Measurements from ENCODE around the gene EEF1G.

Gene EEF1G

GRCh38 chr11:62540804-62541701 lies 32.6 kb downstream of the EEF1G start:
- no peak for DNase-seq (ENCODE audit: low read depth, low spot score)

GRCh38 chr11:62539238-62539925 lies 34.3 kb downstream of the EEF1G start:
- peak; percentile 76 for DNase-seq (ENCODE audit: low read depth, low spot score)

DNA sequence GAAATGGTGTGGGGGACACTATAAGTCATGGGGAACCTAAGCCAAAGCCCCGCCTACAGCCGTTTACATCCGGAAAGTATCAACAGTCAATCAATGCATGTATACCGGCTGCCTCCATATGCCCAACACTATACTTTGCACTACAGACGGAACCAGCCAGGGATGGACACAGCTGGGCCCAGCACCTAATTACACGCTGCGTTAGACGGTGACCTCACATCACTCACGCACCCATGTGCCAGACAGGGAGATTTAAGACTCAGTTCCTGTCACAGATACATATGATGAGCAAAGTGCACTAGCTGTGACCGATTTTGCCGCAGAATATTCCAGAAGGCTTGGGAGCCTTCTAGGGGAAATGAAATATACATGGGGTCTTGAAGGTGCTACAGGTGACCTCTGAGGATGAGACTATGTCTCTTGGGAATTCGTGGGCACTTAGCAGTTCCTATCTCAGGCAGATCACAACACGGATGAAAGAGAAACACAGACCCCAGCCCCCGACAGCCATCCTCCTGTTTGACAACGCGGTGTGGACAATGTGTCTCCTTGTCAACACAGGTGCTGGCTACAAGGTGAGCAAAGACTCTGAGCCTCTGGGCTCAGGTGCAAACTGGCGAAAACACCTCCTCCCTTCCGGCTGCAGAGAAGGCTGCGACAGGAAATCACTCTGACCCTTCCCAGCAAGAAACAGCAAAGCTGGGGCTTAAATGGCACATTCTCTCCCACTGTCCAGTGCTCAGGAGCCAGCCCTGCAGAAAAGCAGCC lies 35.0 kb downstream of the EEF1G start:
- DNase-seq (ENCODE audit: low read depth, low spot score): no peak

DNA sequence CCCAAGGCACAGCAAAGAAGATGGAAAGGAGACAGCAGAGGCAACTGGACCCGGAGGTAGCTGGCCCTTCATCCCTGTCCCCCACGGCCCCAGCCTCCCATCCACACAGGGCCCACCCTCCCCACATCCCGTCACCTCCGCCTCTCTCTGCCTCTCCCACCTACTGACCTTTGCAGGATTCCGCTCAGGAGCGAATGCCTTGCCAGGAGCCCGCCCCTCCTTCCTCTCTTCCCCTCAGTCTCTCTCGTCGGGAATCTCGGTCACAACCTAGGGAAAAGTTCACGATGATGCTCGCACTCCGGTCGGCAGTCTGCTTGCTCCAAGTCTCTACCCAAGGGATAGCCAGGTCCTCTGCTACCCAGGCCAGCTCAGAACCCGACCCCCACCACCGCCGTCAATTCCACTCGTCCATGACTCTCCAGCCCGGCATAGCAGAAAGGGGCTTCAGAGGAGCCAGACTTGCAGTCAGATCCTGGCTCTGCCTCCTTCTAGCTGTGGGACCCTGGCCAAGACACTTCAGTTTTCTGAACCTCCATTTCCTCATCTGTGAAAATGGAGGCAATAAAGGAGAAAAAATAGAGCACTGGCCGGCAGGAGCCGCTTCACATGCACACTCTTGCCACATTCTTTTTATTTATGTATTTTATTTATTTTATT lies 37.3 kb downstream of the EEF1G start:
- no peak for DNase-seq (ENCODE audit: low read depth, low spot score)

- DNase-seq (ENCODE audit: low read depth, low spot score): no peak
Measured at GRCh38 chr11:62535802-62536201, 37.9 kb downstream of the EEF1G start.

DNA sequence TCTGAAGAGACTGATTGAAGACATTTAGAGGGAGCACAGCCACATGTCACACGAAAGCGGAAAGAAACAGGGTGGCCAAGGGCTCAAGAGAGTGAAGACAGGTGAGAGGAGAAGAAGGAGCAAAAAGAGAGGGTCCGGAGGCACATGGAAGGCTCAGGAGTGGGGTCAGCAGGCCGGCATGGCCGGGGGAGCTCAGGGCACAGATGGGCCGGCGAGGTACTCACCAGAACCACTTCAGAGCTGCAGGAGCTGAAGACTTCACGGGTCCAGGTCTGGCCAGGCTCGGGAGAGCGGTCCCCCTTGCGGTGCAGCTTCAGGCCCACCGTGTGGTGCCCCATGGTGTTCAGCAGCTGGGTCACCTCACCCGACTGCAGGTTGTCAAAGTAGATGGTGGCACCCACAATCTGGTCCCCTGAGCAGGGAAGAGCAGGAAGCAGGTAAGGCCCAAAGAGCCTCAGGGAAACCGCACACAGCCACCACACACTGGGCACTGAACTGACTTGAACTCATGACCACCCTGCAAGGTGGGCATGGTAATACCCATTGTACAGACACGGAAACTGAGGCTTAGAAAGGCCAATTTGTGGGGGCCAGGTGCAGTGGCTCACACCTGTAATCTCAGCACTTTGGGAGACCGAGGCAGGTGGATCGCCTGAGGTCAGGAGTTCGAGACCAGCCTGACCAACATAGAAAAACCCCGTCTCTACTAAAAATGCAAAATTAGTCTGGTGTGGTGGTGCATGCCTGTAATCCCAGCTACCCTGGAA lies 38.7 kb downstream of the EEF1G start:
- no peak for DNase-seq (ENCODE audit: low read depth, low spot score)

DNA sequence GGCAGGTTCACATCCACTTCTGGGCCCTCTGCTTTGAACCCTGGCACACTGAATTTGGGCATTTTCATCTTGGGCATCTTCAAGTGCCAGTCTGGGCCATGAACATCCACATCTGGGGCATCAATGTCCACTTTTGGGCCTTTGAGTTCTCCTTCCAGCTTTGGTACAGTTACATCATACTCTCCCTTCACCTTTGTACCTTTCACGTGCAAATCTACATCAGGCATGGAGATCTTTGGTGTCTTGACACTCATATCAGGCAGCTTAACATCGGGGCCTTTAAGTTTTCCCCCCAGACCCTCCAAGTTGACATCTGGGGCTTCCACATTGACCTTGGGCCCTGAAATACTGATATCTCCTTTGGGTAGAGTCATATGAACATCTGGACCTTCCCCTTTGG lies 41.6 kb downstream of the EEF1G start:
- DNase-seq (ENCODE audit: low read depth, low spot score): no peak

GRCh38 chr11:62516736-62517371 lies 56.8 kb downstream of the EEF1G start:
- no peak for DNase-seq (ENCODE audit: low read depth, low spot score)

DNA sequence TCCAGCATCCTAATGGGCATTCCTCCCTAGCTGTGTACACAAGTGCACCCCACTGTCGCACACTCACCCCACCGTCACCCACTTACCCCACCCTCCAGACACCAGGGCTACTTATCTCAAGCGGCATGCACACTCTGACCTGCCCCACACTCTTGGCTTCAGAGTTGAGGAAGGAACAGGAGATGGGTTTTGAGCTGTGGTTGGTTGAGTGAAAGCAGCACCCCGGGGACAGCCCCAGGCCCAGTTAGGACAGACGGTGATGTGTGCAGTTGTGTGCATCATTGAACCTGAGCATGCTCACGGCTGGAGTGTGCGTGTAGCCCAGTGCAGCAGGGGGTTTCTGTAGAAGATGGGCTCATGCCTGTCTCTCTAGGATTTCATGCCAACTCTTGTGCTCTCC lies 59.5 kb downstream of the EEF1G start:
- no peak for DNase-seq (ENCODE audit: low read depth, low spot score)

DNA sequence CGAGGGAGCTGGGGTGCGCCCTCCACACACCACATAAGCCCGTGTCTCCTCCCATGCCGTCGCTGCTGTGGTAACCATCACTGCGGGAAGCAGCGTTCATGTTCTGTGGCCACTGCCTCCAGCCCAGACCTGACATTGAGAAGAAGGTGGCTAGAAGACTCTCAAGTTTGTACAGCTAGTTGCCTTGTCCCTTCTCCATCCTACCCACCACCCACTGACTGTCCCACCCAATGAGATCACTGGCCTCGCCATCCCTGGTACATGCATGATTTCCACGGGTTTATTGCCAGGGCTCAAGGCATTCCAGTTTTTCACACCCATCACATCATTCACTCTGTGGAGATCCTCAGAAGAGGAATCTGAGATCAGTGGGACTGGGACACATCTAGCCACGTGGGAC lies 60.1 kb downstream of the EEF1G start:
- DNase-seq (ENCODE audit: low read depth, low spot score): no peak

DNA sequence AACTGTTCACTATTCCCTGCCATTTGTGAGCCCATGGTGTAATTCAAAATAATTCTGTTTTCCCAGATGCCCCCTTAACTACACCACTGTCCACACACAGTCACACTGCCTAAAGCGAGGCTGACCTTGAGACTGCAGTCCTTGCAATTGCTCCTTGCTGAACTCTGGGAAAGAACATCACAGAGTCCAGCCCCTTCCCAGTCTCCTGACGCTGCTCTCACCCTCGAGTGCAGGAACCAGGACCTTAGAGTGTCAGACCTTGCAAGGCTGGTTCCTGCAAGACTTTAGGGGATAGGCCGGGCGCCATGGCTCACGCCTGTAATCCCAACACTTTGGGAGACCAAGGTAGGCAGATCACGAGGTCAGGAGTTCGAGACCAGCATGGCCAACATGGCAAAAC lies 60.7 kb downstream of the EEF1G start:
- no peak for DNase-seq (ENCODE audit: low read depth, low spot score)

All from smooth muscle cell of the brain vasculature (primary cell).